ENCODE measurements around the gene PBRM1. TPM values are rescaled to one million over a fixed set of nuclear protein-coding genes. Genes with fewer than 3 reads are reported as not detected.

PBRM1 gene
- total and polyA plus RNA-seq, 2 of the 13 experiments (the other 11 are each of a cell fraction or from before 2014, with no cell fraction given), result 10.9 to 33.2 TPM

Small RNA genes within 50 kb of the gene (small RNA-seq; reads per million reads assigned to genes)
- gene AC006254.2 (ENCODE audit: insufficient read depth in 2 of 3, insufficient read length in 3 of 3, low read depth in 2 of 3, low replicate concordance in 1 of 3), result 0 reads per million in 3 experiments
- 816 to 1,552 (median 1,032) reads per million in 3 experiments for gene RF00569 (ENCODE audit: insufficient read depth in 2 of 3, insufficient read length in 3 of 3, low read depth in 2 of 3, low replicate concordance in 1 of 3)
- gene RF01183 (ENCODE audit: insufficient read depth in 2 of 3, insufficient read length in 3 of 3, low read depth in 2 of 3, low replicate concordance in 1 of 3), result 0 reads per million in 3 experiments
- gene RNU6-856P (ENCODE audit: insufficient read depth in 2 of 3, insufficient read length in 3 of 3, low read depth in 2 of 3, low replicate concordance in 1 of 3), result 0 reads per million in 3 experiments
- gene RNU6ATAC16P (ENCODE audit: insufficient read depth in 2 of 3, insufficient read length in 3 of 3, low read depth in 2 of 3, low replicate concordance in 1 of 3), result 0 to 1.9 (median 0) reads per million in 3 experiments
- gene SNORD19 (ENCODE audit: insufficient read depth in 2 of 3, insufficient read length in 3 of 3, low read depth in 2 of 3, low replicate concordance in 1 of 3), result 0 reads per million in 3 experiments
- 0 reads per million in 3 experiments for gene SNORD19B (ENCODE audit: insufficient read depth in 2 of 3, insufficient read length in 3 of 3, low read depth in 2 of 3, low replicate concordance in 1 of 3)
- 264 to 1,380 (median 333) reads per million in 3 experiments for gene SNORD69 (ENCODE audit: insufficient read depth in 2 of 3, insufficient read length in 3 of 3, low read depth in 2 of 3, low replicate concordance in 1 of 3)

Other genes starting within 250 kb of the PBRM1 start
- gene SEMA3G, start 240.8 kb downstream of the PBRM1 start, total RNA-seq (2016; rRNA removed; fragmentation: Illumina TruSeq; extraction: Trizol), result 2.0 and 6.1 TPM in 2 replicates
- 8.3 and 13.4 TPM in 2 replicates for gene SEMA3G, start 240.8 kb downstream of the PBRM1 start, polyA plus RNA-seq (2011; rRNA removed)
- 11.8 and 18.7 TPM in 2 replicates for gene TNNC1, start 231.9 kb downstream of the PBRM1 start, total RNA-seq (2016; rRNA removed; fragmentation: Illumina TruSeq; extraction: Trizol)
- 36.4 and 39.5 TPM in 2 replicates for gene TNNC1, start 231.9 kb downstream of the PBRM1 start, polyA plus RNA-seq (2011; rRNA removed)
- gene NISCH, start 230.3 kb downstream of the PBRM1 start, total RNA-seq (2016; rRNA removed; fragmentation: Illumina TruSeq; extraction: Trizol), result 15.3 and 27.0 TPM in 2 replicates
- gene NISCH, start 230.3 kb downstream of the PBRM1 start, polyA plus RNA-seq (2011; rRNA removed), result 47.6 and 63.0 TPM in 2 replicates
- gene STAB1, start 190.6 kb downstream of the PBRM1 start, total RNA-seq (2016; rRNA removed; fragmentation: Illumina TruSeq; extraction: Trizol), result 0.09 and 0.28 TPM in 2 replicates
- 0.34 and 0.59 TPM in 2 replicates for gene STAB1, start 190.6 kb downstream of the PBRM1 start, polyA plus RNA-seq (2011; rRNA removed)
- gene NT5DC2, start 152.1 kb downstream of the PBRM1 start, total RNA-seq (2016; rRNA removed; fragmentation: Illumina TruSeq; extraction: Trizol), result 105 and 131 TPM in 2 replicates
- 217 and 240 TPM in 2 replicates for gene NT5DC2, start 152.1 kb downstream of the PBRM1 start, polyA plus RNA-seq (2011; rRNA removed)
- 29.5 and 33.7 TPM in 2 replicates for gene UQCC5, start 149.3 kb downstream of the PBRM1 start, total RNA-seq (2016; rRNA removed; fragmentation: Illumina TruSeq; extraction: Trizol)
- gene UQCC5, start 149.3 kb downstream of the PBRM1 start, polyA plus RNA-seq (2011; rRNA removed), result 15.4 and 15.7 TPM in 2 replicates
- gene GNL3, start 119 bp upstream of the PBRM1 start, total RNA-seq (2016; rRNA removed; fragmentation: Illumina TruSeq; extraction: Trizol), result 257 and 281 TPM in 2 replicates
- 91.7 and 129 TPM in 2 replicates for gene GNL3, start 119 bp upstream of the PBRM1 start, polyA plus RNA-seq (2011; rRNA removed)
- 65.1 and 110 TPM in 2 replicates for gene GLT8D1, start 19.9 kb upstream of the PBRM1 start, total RNA-seq (2016; rRNA removed; fragmentation: Illumina TruSeq; extraction: Trizol)
- gene GLT8D1, start 19.9 kb upstream of the PBRM1 start, polyA plus RNA-seq (2011; rRNA removed), result 109 and 121 TPM in 2 replicates
- 100 and 120 TPM in 2 replicates for gene SPCS1, start 20.2 kb upstream of the PBRM1 start, total RNA-seq (2016; rRNA removed; fragmentation: Illumina TruSeq; extraction: Trizol)
- gene SPCS1, start 20.2 kb upstream of the PBRM1 start, polyA plus RNA-seq (2011; rRNA removed), result 61.8 and 84.6 TPM in 2 replicates
- gene NEK4, start 85.0 kb upstream of the PBRM1 start, total RNA-seq (2016; rRNA removed; fragmentation: Illumina TruSeq; extraction: Trizol), result 38.0 and 38.5 TPM in 2 replicates
- gene NEK4, start 85.0 kb upstream of the PBRM1 start, polyA plus RNA-seq (2011; rRNA removed), result 16.5 and 16.7 TPM in 2 replicates
- 9.8 and 12.3 TPM in 2 replicates for gene ITIH1, start 91.7 kb upstream of the PBRM1 start, total RNA-seq (2016; rRNA removed; fragmentation: Illumina TruSeq; extraction: Trizol)
- gene ITIH1, start 91.7 kb upstream of the PBRM1 start, polyA plus RNA-seq (2011; rRNA removed), result 19.6 and 46.5 TPM in 2 replicates
- 38.9 and 105 TPM in 2 replicates for gene ITIH3, start 108.9 kb upstream of the PBRM1 start, total RNA-seq (2016; rRNA removed; fragmentation: Illumina TruSeq; extraction: Trizol)
- 632 and 1,233 TPM in 2 replicates for gene ITIH3, start 108.9 kb upstream of the PBRM1 start, polyA plus RNA-seq (2011; rRNA removed)
- 1.5 and 5.3 TPM in 2 replicates for gene ITIH4, start 144.8 kb upstream of the PBRM1 start, total RNA-seq (2016; rRNA removed; fragmentation: Illumina TruSeq; extraction: Trizol)
- 2.7 and 3.7 TPM in 2 replicates for gene ITIH4, start 144.8 kb upstream of the PBRM1 start, polyA plus RNA-seq (2011; rRNA removed)
- 1.3 and 1.4 TPM in 2 replicates for gene MUSTN1, start 149.1 kb upstream of the PBRM1 start, total RNA-seq (2016; rRNA removed; fragmentation: Illumina TruSeq; extraction: Trizol)
- 0.60 and 0.84 TPM in 2 replicates for gene MUSTN1, start 149.1 kb upstream of the PBRM1 start, polyA plus RNA-seq (2011; rRNA removed)
- gene STIMATE, start 211.6 kb upstream of the PBRM1 start, total RNA-seq (2016; rRNA removed; fragmentation: Illumina TruSeq; extraction: Trizol), result 8.7 and 11.7 TPM in 2 replicates
- 5.7 and 6.2 TPM in 2 replicates for gene STIMATE, start 211.6 kb upstream of the PBRM1 start, polyA plus RNA-seq (2011; rRNA removed)